ENCODE measurements around the gene CMIP. TPM values are rescaled to one million over a fixed set of nuclear protein-coding genes. Genes with fewer than 3 reads are reported as not detected.

Gene CMIP
- total RNA-seq, 1 experiment from 2014 or later = 68.0 TPM

GRCh38 chr16:81458827-81459598, 14.4 kb downstream of the CMIP start:
- TF ChIP-seq, protein P1, sequence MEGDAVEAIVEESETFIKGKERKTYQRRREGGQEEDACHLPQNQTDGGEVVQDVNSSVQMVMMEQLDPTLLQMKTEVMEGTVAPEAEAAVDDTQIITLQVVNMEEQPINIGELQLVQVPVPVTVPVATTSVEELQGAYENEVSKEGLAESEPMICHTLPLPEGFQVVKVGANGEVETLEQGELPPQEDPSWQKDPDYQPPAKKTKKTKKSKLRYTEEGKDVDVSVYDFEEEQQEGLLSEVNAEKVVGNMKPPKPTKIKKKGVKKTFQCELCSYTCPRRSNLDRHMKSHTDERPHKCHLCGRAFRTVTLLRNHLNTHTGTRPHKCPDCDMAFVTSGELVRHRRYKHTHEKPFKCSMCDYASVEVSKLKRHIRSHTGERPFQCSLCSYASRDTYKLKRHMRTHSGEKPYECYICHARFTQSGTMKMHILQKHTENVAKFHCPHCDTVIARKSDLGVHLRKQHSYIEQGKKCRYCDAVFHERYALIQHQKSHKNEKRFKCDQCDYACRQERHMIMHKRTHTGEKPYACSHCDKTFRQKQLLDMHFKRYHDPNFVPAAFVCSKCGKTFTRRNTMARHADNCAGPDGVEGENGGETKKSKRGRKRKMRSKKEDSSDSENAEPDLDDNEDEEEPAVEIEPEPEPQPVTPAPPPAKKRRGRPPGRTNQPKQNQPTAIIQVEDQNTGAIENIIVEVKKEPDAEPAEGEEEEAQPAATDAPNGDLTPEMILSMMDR (IDR thresholded peaks at IDR 0.05; ENCODE audit: insufficient read depth in 1 of 2, low read depth in 1 of 2, low read length in 1 of 2, severe bottlenecking in 1 of 2, unreplicated experiment in 1 of 2) = no peak
- intact Hi-C loops (cut with micrococcal nuclease; ENCODE audit: unreplicated experiment) = no loop called here
- DNase-seq = no peak
- no TSS peak for BruUV-seq (replicated peaks)
- ChIA-PET CTCF (interaction anchor here (0.5 kb wide), 1 partner anchor 89 kb away, joined by 5 read pairs; no protein-coding TSS in a partner anchor), POLR2A (no interaction called here)
- H3K4me3 ChIP-seq (ENCODE audit: low read depth, low read length) = no peak overlapping the region
- no peak overlapping the region for H3K4me3 Mint-ChIP-seq (ENCODE audit: unreplicated experiment)
- no peaks in the 10 kb centered on the region for H3K9me3 ChIP-seq
- H3K36me3 ChIP-seq (ENCODE audit: control insufficient read depth, insufficient read depth, low read length) = peaks cover 9% of the 10 kb centered on the region; the same call in 1 of the 2 replicates
- H3K27me3 Mint-ChIP-seq (ENCODE audit: insufficient read depth, unreplicated experiment) = no peaks in the 10 kb centered on the region
- H3K4me1 ChIP-seq = peaks cover 15% of the 10 kb centered on the region
- H3K27me3 ChIP-seq (replicated peaks; ENCODE audit: control insufficient read depth, insufficient read depth, low read length) = no peaks in the 10 kb centered on the region
- H3K27ac Mint-ChIP-seq (ENCODE audit: unreplicated experiment) = no peak overlapping the region
- H3K36me3 Mint-ChIP-seq (ENCODE audit: insufficient read depth, unreplicated experiment) = peaks cover 35% of the 10 kb centered on the region
- H3K9me3 Mint-ChIP-seq (ENCODE audit: unreplicated experiment) = no peaks in the 10 kb centered on the region
- H3K4me1 Mint-ChIP-seq (ENCODE audit: low read depth, unreplicated experiment) = peaks cover 25% of the 10 kb centered on the region

GRCh38 chr16:81460075-81460474, 15.5 kb downstream of the CMIP start:
- ChIA-PET POLR2A (no interaction called here), CTCF (no interaction called here)
- no peak overlapping the region for H3K4me3 ChIP-seq (ENCODE audit: low read depth, low read length)
- Mint-ChIP-seq H3K4me1 (ENCODE audit: low read depth, unreplicated experiment) (peaks cover 19% of the 10 kb centered on the region), H3K27ac (ENCODE audit: unreplicated experiment) (peak overlapping the region; percentile 10), H3K27me3 (ENCODE audit: insufficient read depth, unreplicated experiment) (no peaks in the 10 kb centered on the region), H3K4me3 (ENCODE audit: unreplicated experiment) (no peak overlapping the region), H3K36me3 (ENCODE audit: insufficient read depth, unreplicated experiment) (peaks cover 36% of the 10 kb centered on the region), H3K9me3 (ENCODE audit: unreplicated experiment) (no peaks in the 10 kb centered on the region)
- peaks cover 15% of the 10 kb centered on the region for H3K4me1 ChIP-seq
- intact Hi-C loops (cut with micrococcal nuclease; ENCODE audit: unreplicated experiment) = no loop called here
- H3K9me3 ChIP-seq = no peaks in the 10 kb centered on the region
- DNase-seq = no peak
- no peaks in the 10 kb centered on the region for H3K27me3 ChIP-seq (replicated peaks; ENCODE audit: control insufficient read depth, insufficient read depth, low read length)
- BruUV-seq (replicated peaks) = no TSS peak
- TF ChIP-seq, protein P1 (IDR thresholded peaks at IDR 0.05; ENCODE audit: insufficient read depth in 1 of 2, low read depth in 1 of 2, low read length in 1 of 2, severe bottlenecking in 1 of 2, unreplicated experiment in 1 of 2) = no peak
- H3K36me3 ChIP-seq (ENCODE audit: control insufficient read depth, insufficient read depth, low read length) = peaks cover 9% of the 10 kb centered on the region; the same call in 1 of the 2 replicates

- Mint-ChIP-seq H3K9me3 (ENCODE audit: unreplicated experiment) (no peaks in the 10 kb centered on the region), H3K27me3 (ENCODE audit: insufficient read depth, unreplicated experiment) (no peaks in the 10 kb centered on the region), H3K4me1 (ENCODE audit: low read depth, unreplicated experiment) (peaks cover 22% of the 10 kb centered on the region), H3K27ac (ENCODE audit: unreplicated experiment) (no peak overlapping the region), H3K4me3 (ENCODE audit: unreplicated experiment) (no peak overlapping the region), H3K36me3 (ENCODE audit: insufficient read depth, unreplicated experiment) (peaks cover 36% of the 10 kb centered on the region)
- TF ChIP-seq, protein P1 (IDR thresholded peaks at IDR 0.05; ENCODE audit: insufficient read depth in 1 of 2, low read depth in 1 of 2, low read length in 1 of 2, severe bottlenecking in 1 of 2, unreplicated experiment in 1 of 2) = no peak
- Histone ChIP-seq H3K4me3 (ENCODE audit: low read depth, low read length) (no peak overlapping the region), H3K9me3 (no peaks in the 10 kb centered on the region), H3K4me1 (peaks cover 15% of the 10 kb centered on the region), H3K27me3 (replicated peaks; ENCODE audit: control insufficient read depth, insufficient read depth, low read length) (no peaks in the 10 kb centered on the region), H3K36me3 (ENCODE audit: control insufficient read depth, insufficient read depth, low read length) (peaks cover 9% of the 10 kb centered on the region; the same call in 1 of the 2 replicates)
- CTCF ChIA-PET = no interaction called here
- BruUV-seq (replicated peaks) = no TSS peak
- intact Hi-C loops (cut with micrococcal nuclease; ENCODE audit: unreplicated experiment) = no loop called here
- POLR2A ChIA-PET = no interaction called here
- no peak for DNase-seq
These were observed 16.6 kb downstream of the CMIP start for GRCh38 chr16:81461243-81461642.
